ENCODE measurements around the gene GDPD3.
A peak's percentile ranks its signal among the peaks of the same experiment; 100 is the strongest.
"Not testable (repeated sequence)": the region's sequence is repeated elsewhere in the genome, so short reads cannot be mapped to it uniquely, and the experiment has no call there.

The GDPD3 gene, protein sequence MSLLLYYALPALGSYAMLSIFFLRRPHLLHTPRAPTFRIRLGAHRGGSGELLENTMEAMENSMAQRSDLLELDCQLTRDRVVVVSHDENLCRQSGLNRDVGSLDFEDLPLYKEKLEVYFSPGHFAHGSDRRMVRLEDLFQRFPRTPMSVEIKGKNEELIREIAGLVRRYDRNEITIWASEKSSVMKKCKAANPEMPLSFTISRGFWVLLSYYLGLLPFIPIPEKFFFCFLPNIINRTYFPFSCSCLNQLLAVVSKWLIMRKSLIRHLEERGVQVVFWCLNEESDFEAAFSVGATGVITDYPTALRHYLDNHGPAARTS

DNA sequence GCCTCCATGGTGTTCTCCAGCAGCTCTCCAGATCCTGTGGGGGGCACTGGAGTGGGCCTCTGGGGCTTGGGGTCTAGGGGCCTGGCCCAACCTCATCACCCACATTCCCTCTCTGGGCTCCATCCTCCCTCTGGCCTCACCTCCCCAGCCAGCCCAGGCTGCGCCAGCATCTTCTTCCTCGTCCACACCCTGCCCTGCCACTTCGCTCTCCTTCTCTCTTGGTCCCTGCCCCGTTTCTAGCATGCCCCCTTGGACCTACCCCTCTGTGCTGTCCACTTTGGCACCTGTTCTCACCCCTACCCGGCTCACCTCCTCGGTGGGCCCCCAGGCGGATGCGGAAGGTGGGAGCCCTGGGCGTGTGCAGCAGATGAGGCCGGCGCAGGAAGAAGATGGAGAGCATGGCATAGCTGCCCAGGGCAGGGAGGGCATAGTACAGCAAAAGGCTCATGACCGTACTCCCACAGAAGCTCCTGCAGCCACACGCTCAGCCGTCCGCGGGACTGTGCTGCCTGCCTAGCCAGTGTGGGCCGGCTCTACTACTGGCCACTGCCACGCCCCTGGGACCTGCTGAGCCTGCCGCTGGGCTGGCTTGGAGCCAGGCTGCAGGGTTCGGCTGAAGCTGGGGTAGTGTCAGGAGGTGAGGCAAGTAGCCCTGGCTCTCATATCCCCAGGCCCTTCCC, at the start of gene GDPD3:
Gene GDPD3 (minus strand): TSS at position 507 of the 680 bp plus-strand sequence. CDS start 59 bp downstream, at position 448.
- DNase-seq: no peak

GRCh38 chr16:30157214-30157613, 43.9 kb upstream of the GDPD3 start:
- no peak for DNase-seq

- DNase-seq: no peak
Measured at GRCh38 chr16:30155188-30155587, 41.9 kb upstream of the GDPD3 start.

- DNase-seq: no peak
Measured at GRCh38 chr16:30152517-30152916, 39.2 kb upstream of the GDPD3 start.

DNA sequence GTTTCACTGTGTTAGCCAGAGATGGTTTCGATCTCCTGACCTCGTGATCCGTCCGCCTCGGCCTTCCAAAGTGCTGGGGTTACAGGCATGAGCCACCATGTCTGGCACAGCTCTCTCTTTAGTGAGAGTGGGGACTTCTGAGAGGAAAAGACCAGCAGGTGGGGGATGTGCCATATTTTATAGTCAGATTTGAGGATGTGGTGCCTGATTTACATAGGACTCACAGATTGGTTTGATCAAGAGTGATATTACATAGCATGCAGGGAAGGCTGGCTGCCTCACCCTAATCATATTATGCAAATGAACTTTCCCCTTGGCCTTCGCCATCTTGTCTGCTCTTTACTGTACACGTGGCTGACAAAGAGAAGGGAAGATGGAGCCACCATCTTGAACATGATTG, 37.8 kb upstream of the GDPD3 start:
- DNase-seq: no peak

GRCh38 chr16:30149250-30149930, 36.1 kb upstream of the GDPD3 start:
- no peak for DNase-seq

DNA sequence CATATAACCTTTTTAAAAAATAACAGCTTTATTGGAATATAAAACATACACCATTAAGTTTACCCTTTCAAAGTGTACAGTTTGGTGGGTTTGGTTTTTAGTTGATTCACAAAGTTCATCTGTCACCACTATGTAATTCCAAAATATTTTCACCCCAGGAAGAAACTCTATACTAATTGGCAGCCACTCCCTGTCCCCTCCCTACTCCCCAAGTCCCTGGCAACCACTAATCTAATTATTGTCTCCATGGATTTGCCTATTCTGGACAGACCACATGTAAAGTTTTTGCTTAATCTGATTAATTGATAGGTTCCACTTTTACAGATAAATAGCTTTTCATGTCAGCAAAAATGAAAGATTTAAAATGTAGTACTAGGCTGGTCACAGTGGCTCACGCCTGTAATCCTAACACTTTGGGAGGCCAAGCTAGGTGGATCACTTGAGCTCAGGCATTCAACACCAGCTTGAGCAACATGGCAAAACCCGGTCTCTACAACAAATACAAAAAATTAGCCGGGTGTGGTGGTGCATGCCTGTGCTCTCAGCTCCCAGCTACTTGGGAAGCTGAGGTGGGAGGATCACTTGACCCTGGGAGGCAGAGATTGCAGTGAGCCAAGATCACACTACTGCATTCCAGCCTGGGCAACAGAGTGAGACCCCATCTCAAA, 34.6 kb upstream of the GDPD3 start:
- no peak for DNase-seq

DNA sequence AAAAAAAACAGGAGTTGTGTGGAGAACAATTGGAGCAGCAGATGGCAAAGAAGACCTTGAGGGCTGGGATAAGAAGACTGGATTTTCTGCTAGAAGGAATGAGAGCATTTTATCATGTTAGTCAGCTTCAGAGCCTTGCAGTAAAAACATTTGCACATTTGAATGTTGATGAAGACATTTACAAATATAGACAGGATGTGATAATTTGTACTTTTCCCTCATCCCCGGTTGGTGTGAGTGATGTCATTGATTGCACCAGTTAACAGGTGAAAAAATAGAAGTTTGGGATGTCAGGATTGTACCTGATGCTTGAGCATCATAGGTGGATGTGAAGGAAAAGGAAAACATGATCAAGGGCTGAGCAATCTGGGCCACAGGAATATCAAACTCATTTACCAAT, 32.3 kb upstream of the GDPD3 start:
- no peak for DNase-seq

GRCh38 chr16:30144917-30145316, 31.6 kb upstream of the GDPD3 start:
- no peak for DNase-seq

DNA sequence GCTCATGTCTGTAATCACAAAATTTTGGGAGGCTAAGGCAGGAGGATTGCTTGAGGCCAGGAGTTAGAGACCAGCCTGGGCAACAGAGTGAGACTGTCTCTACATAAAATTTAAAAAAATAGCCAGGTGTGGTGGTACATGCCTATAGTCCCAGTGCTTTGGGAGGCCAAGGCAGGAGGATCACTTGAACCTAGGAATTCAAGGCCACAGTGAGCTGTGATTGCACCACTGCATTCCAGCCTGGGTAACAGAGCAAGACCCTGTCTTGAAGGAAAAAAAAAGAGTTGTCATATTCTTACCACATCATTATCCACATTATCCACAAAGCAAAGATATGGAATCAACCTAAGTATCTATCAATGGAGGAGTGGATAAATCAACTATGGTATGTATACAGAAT, 30.7 kb upstream of the GDPD3 start:
- no peak for DNase-seq

- DNase-seq: no peak
Measured at GRCh38 chr16:30143347-30143702, 30.0 kb upstream of the GDPD3 start.

- peak; percentile 44 for DNase-seq
Measured at GRCh38 chr16:30142672-30143346, 29.5 kb upstream of the GDPD3 start.

DNA sequence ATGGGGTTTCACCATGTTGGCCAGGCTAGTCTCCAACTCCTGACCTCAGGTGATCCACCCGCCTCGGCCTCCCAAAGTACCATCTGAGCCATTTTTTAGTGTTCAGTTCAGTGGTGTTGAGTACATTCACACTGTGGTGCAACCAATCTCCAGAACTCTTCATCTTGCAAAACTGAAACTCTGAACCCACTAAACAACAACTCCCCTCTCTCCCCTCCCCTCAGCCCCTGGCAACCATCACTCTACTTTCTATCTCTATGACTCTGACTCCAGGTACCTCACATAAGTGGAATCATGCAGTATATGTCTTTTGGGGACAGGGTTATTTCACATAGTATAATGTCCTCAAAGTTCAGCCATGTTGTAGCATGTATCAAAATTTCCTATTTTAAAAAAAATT, 28.4 kb upstream of the GDPD3 start:
- DNase-seq: no peak

DNA sequence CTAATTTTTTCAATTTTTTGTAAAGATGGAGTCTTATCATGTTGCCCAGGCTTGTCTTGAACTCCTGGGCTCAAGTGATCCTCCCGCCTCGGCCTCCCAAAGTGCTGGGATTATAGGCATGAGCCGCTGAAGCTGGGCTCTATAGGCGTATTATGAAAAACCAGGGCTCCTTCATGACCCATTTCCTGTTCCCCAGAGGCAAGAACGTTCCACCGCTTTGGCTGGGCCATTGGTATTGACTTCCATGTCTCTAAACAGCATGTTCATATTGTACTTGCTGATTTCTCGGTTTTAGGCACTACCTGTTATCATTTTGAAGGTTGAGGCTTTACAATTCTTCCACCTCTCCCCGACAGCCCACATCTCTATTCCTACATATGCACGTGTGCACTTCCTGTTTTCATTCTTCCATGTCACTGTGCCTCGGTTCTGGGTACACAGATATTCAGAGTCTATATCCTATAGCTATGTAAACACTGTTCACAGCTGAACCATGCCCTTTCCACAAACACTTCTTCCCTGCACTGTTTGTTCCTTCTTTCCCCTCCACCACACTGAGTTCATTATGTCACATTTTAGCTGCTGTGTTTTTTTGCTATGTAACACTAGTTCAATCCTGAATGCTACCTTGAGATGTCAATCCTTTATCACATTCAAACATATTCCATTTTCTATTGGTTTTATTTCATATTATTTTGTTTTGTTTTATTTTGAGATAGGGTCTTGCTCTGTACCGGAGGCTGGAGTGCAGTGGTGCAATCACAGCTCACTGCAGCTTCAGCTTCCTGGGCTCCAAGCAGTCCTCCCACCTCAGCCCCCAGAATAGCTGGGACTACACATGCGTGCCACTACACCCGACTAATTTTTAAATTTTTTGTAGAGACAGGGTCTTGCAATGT, 26.5 kb upstream of the GDPD3 start:
- DNase-seq: peak; percentile 41

GRCh38 chr16:30137897-30138296, 24.6 kb upstream of the GDPD3 start:
- DNase-seq: no peak

GRCh38 chr16:30136971-30137605, 23.8 kb upstream of the GDPD3 start:
- DNase-seq: no peak

- DNase-seq: no peak
Measured at GRCh38 chr16:30132591-30132990, 19.3 kb upstream of the GDPD3 start.

DNA sequence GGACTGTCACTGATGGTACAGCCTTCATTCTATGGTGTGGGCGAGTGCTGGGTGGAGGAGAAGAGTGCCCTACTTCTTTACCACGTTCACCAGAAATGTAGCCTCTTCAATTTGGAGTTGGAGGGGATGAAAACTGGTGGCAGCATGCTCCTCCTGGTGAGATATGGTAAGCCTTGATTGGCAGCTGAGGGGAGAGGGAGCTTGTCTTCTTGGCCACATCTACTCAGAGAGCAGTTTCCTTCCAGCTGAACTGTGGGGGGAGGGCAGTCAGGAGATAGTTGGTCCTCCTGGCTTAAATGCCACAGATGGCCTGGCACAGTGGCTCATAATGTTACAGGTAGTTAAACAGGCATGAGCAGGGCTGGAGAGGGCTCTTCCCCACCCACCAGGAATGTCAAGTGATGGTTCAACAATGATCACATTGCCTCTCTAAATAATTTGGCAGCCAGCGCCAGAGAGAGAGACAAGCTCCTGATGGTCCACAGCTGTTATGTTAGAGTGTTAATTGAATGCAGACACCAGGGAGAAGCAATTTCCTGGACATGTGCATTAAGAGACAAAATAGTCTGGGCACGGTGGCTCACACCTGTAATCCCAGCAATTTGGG, 18.6 kb upstream of the GDPD3 start:
- DNase-seq: no peak

GRCh38 chr16:30127993-30128392, 14.7 kb upstream of the GDPD3 start:
- no peak for DNase-seq

- not testable (repeated sequence) for DNase-seq
Measured at GRCh38 chr16:30125690-30126089, 12.4 kb upstream of the GDPD3 start.

GRCh38 chr16:30124985-30125379, 11.6 kb upstream of the GDPD3 start:
- no peak for DNase-seq

Data from CD4-positive, alpha-beta T cell treated with Interleukin-17A for 4 hours (primary cell).